Measurements from ENCODE around the gene FHIP2A.

DNA sequence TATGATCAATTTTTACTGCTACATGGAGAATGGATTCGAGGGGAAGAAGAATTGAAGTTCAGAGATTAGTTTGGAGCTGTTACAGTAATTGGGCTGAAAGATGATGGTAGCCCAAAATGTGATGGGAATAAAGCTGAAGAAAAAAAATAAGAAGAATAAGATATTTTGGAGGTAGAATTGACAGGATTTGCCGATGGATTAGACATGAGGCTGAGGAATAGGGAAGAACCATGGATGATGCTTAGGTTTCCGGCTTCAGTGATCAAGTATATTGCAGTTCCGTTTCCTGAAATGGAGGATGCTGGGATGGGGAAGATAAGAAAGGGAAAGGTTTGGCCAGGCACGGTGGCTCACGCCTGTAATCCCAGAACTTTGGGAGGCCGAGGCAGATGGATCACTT, 38.9 kb upstream of the FHIP2A start:
- TF ChIP-seq POLR2A (IDR thresholded peaks at IDR 0.05; ENCODE audit: extremely low read depth, insufficient read length) (no peak), MYC (IDR thresholded peaks at IDR 0.05; ENCODE audit: low read depth, low read length) (no peak)
- TF ChIP-seq, protein P1, sequence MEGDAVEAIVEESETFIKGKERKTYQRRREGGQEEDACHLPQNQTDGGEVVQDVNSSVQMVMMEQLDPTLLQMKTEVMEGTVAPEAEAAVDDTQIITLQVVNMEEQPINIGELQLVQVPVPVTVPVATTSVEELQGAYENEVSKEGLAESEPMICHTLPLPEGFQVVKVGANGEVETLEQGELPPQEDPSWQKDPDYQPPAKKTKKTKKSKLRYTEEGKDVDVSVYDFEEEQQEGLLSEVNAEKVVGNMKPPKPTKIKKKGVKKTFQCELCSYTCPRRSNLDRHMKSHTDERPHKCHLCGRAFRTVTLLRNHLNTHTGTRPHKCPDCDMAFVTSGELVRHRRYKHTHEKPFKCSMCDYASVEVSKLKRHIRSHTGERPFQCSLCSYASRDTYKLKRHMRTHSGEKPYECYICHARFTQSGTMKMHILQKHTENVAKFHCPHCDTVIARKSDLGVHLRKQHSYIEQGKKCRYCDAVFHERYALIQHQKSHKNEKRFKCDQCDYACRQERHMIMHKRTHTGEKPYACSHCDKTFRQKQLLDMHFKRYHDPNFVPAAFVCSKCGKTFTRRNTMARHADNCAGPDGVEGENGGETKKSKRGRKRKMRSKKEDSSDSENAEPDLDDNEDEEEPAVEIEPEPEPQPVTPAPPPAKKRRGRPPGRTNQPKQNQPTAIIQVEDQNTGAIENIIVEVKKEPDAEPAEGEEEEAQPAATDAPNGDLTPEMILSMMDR (IDR thresholded peaks at IDR 0.05; ENCODE audit: low read depth, low read length): no peak
